Measurements from ENCODE around the gene EEF1AKMT3. TPM values are rescaled to one million over a fixed set of nuclear protein-coding genes. Genes with fewer than 3 reads are reported as not detected.
A peak's percentile ranks its signal among the peaks of the same experiment; 100 is the strongest.

The EEF1AKMT3 gene
- total and polyA plus RNA-seq, 9 of the 15 experiments (the other 6 are each of a cell fraction or from before 2014, with no cell fraction given) = 4.1 to 17.2 (median 7.9) TPM

- TF ChIP-seq JUN (IDR thresholded peaks at IDR 0.05; ENCODE audit: borderline replicate concordance, low read depth, low read length) (peak; percentile 45), JUN (CRISPR knock-in tag; IDR thresholded peaks at IDR 0.05; ENCODE audit: borderline replicate concordance) (no peak; the same call in 1 of the 2 replicates), SP1 (CRISPR knock-in tag; IDR thresholded peaks at IDR 0.05) (peak; percentile 78), FOXP4 (CRISPR knock-in tag; IDR thresholded peaks at IDR 0.05; ENCODE audit: borderline replicate concordance) (no peak), PHTF2 (CRISPR knock-in tag; IDR thresholded peaks at IDR 0.05) (peak; percentile 88; the same call in 1 of the 2 replicates), ZNF253 (CRISPR knock-in tag; conservative IDR thresholded peaks at IDR 0.05) (no peak), NFATC3 (IDR thresholded peaks at IDR 0.05) (no peak; the same call in 1 of the 2 replicates), ZNF232 (CRISPR knock-in tag; IDR thresholded peaks at IDR 0.05) (no peak), NFE2 (IDR thresholded peaks at IDR 0.05; ENCODE audit: low read depth) (no peak), CREB3L1 (IDR thresholded peaks at IDR 0.05; ENCODE audit: borderline replicate concordance, low read depth) (no peak), ZNF57 (CRISPR knock-in tag; IDR thresholded peaks at IDR 0.05) (no peak; the same call in 1 of the 2 replicates), ZNF655 (CRISPR knock-in tag; IDR thresholded peaks at IDR 0.05) (0 out of 2 replicates have a peak, but pooled peaks have one; percentile 20), BACH1 (tag; IDR thresholded peaks at IDR 0.05) (no peak), CEBPG (CRISPR knock-in tag; IDR thresholded peaks at IDR 0.05) (peak; percentile 50; the same call in 1 of the 2 replicates), CEBPG (tag; conservative IDR thresholded peaks at IDR 0.05 in 1 of 2, IDR thresholded peaks at IDR 0.05 in 1 of 2) (peak; percentile 83 to 93), KAT2B (IDR thresholded peaks at IDR 0.05; ENCODE audit: low read depth, low read length) (no peak), CHD2 (IDR thresholded peaks at IDR 0.05; ENCODE audit: low read depth, low read length) (peak; percentile 56; the same call in 1 of the 2 replicates), MAZ (CRISPR knock-in tag; conservative IDR thresholded peaks at IDR 0.05 in 1 of 2, IDR thresholded peaks at IDR 0.05 in 1 of 2) (peak in 1 of 2 experiments; percentile 75; a peak in 1 of 4 replicates), TRIM24 (IDR thresholded peaks at IDR 0.05) (0 out of 4 replicates have a peak, but pooled peaks of 1 of the 2 experiments have one; percentile 31), FOXM1 (IDR thresholded peaks at IDR 0.05; ENCODE audit: low read depth) (peak; percentile 45; the same call in 1 of the 2 replicates), FOXM1 (CRISPR knock-in tag; IDR thresholded peaks at IDR 0.05; ENCODE audit: low read depth) (no peak), DNMT1 (IDR thresholded peaks at IDR 0.05) (peak; percentile 93; the same call in 1 of the 2 replicates), ZNF124 (CRISPR knock-in tag; IDR thresholded peaks at IDR 0.05) (no peak), ILK (tag; IDR thresholded peaks at IDR 0.05; ENCODE audit: borderline replicate concordance, low read depth) (no peak)
Observed at GRCh38 chr12:57744777-57745484, 27.5 kb upstream of the EEF1AKMT3 start, which contains the start of gene TSPAN31 (continued).

Measured in K562 (cell line).